CD14-positive monocyte (primary cell): Measurements from ENCODE around the gene NPFFR1. TPM values are rescaled to one million over a fixed set of nuclear protein-coding genes. Genes with fewer than 3 reads are reported as not detected.
"Not testable (repeated sequence)": the region's sequence is repeated elsewhere in the genome, so short reads cannot be mapped to it uniquely, and the experiment has no call there.

Source experiments
- DNase-seq, 3 donors: peaks; one replicate each; pipeline ENCODE4 v3.0.0-alpha.2; 2011 to 2022
- H2AFZ ChIP-seq: 2 replicates; pipeline ENCODE4 v1.6.0; 2012; ENCODE audit warnings: mild to moderate bottlenecking, low read depth, low read length, inconsistent platforms; ENCODE audit not compliant: insufficient read depth, poor library complexity, severe bottlenecking
- H3K27ac ChIP-seq, 2 donors: 1 replicate in 1 of 2; 2 replicates in 1 of 2; pipeline ENCODE4 v1.5.1; 2012 to 2013; ENCODE audit warnings: low read length in 2 of 2, control low read depth in 1 of 2, inconsistent platforms in 1 of 2, low read depth in 1 of 2, mild to moderate bottlenecking in 1 of 2
- H3K27me3 ChIP-seq, 2 donors: one replicate each; pipeline versions ENCODE4 v1.6.0 to v1.6.1; 2011 to 2013; ENCODE audit warnings: low read length in 2 of 2; ENCODE audit not compliant: control insufficient read depth in 2 of 2, insufficient read depth in 2 of 2
- H3K36me3 ChIP-seq, 2 donors: replicated peaks in 1 of 2; 1 replicate in 1 of 2; 2 replicates in 1 of 2; pipeline versions ENCODE4 v1.5.1 to v1.6.1; 2012 to 2013; ENCODE audit warnings: low read length in 2 of 2, control low read depth in 1 of 2, inconsistent platforms in 1 of 2, mild to moderate bottlenecking in 1 of 2; ENCODE audit not compliant: insufficient read depth in 2 of 2, control insufficient read depth in 1 of 2
- H3K4me1 ChIP-seq, 2 donors: 1 replicate in 1 of 2; 2 replicates in 1 of 2; pipeline versions ENCODE4 v1.5.1 to v1.6.1; 2012 to 2013; ENCODE audit warnings: low read length in 2 of 2, control low read depth in 1 of 2, inconsistent platforms in 1 of 2, mild to moderate bottlenecking in 1 of 2, moderate library complexity in 1 of 2; ENCODE audit not compliant: insufficient read depth in 2 of 2, control insufficient read depth in 1 of 2
- H3K4me2 ChIP-seq: replicated peaks from 2 replicates; pipeline ENCODE3; 2012; ENCODE audit warnings: low read length, moderate library complexity, mild to moderate bottlenecking; ENCODE audit not compliant: poor library complexity, severe bottlenecking; ENCODE audit errors: extremely low read depth
- H3K4me3 ChIP-seq, 3 experiments: fragments of 200-600 bp in 1 of 3; sonication (generic) in 1 of 3; replicated peaks in 1 of 3; 1 replicate in 2 of 3; 2 replicates in 1 of 3; pipeline ENCODE4 v1.5.1; 2011 to 2013; ENCODE audit warnings: low read length in 3 of 3, mild to moderate bottlenecking in 3 of 3, control low read depth in 2 of 3, low read depth in 2 of 3, inconsistent platforms in 1 of 3, moderate library complexity in 1 of 3
- H3K79me2 ChIP-seq: 2 replicates; pipeline ENCODE4 v1.6.0; 2012; ENCODE audit warnings: mild to moderate bottlenecking, control low read depth, inconsistent platforms, low read length, moderate library complexity; ENCODE audit not compliant: insufficient read depth
- H3K9ac ChIP-seq: 2 replicates; pipeline ENCODE4 v1.6.0; 2017; ENCODE audit warnings: low read length, mild to moderate bottlenecking; ENCODE audit not compliant: insufficient read depth, poor library complexity, severe bottlenecking
- H3K9me3 ChIP-seq, 2 donors: replicated peaks in 1 of 2; 1 replicate in 1 of 2; 2 replicates in 1 of 2; pipeline versions ENCODE4 v1.5.1 to v1.6.1; 2012 to 2013; ENCODE audit warnings: low read length in 2 of 2, control low read depth in 1 of 2; ENCODE audit not compliant: control insufficient read depth in 1 of 2, insufficient read depth in 1 of 2
- H4K20me1 ChIP-seq: 2 replicates; pipeline ENCODE4 v1.6.0; 2012; ENCODE audit warnings: mild to moderate bottlenecking, low read length, control low read depth, moderate library complexity; ENCODE audit not compliant: insufficient read depth
- H3K27ac Mint-ChIP-seq, 7 donors: one replicate each; pipeline ENCODE4 v1.8.0; 2020; ENCODE audit warnings: mild to moderate bottlenecking in 7 of 7, mixed read lengths in 7 of 7, moderate library complexity in 6 of 7, inconsistent platforms in 2 of 7
- H3K27me3 Mint-ChIP-seq, 3 donors: one replicate each; pipeline ENCODE4 v1.8.0; 2021 to 2022; ENCODE audit warnings: low read depth in 3 of 3, mild to moderate bottlenecking in 3 of 3, mixed read lengths in 3 of 3, moderate library complexity in 3 of 3, inconsistent platforms in 1 of 3
- H3K36me3 Mint-ChIP-seq, 2 donors: one replicate each; pipeline ENCODE4 v1.8.0; 2020; ENCODE audit warnings: mixed read lengths in 2 of 2, inconsistent platforms in 1 of 2, mild to moderate bottlenecking in 1 of 2
- H3K4me1 Mint-ChIP-seq: one replicate; pipeline ENCODE4 v1.8.0; 2020; ENCODE audit warnings: mild to moderate bottlenecking, mixed read lengths
- H3K4me3 Mint-ChIP-seq, 2 donors: one replicate each; pipeline ENCODE4 v1.8.0; 2020; ENCODE audit warnings: mild to moderate bottlenecking in 2 of 2, mixed read lengths in 2 of 2, moderate library complexity in 1 of 2
- H3K9me3 Mint-ChIP-seq, 7 donors: one replicate each; pipeline ENCODE4 v1.8.0; 2020 to 2022; ENCODE audit warnings: mixed read lengths in 7 of 7, mild to moderate bottlenecking in 6 of 7, moderate library complexity in 6 of 7, inconsistent platforms in 2 of 7
- WGBS: methylation state at CpG from one replicate; pipeline ENCODE4 v1.1.5; 2013; ENCODE audit warnings: missing lambda C conversion rate; ENCODE audit not compliant: insufficient coverage; 5-methylcytosine and 5-hydroxymethylcytosine counted together
- intact Hi-C, 2 donors: fragments of 100-400 bp; cut with micrococcal nuclease; formaldehyde crosslinking; loops; one replicate each; pipeline versions ENCODE4 v1.15.0 to v1.15.1; 2023
- polyA plus RNA-seq, 3 donors: library from polyadenylated mRNA; depleted of rRNA in 1 of 3; unstranded in 2 of 3; stranded (reverse) in 1 of 3; fragments of 300-500 nt in 2 of 3; fragments of >200 nt in 1 of 3; fragmentation: Illumina TruSeq in 2 of 3; gene quantifications; 1 replicate in 2 of 3; 2 replicates in 1 of 3; pipeline ENCODE4 v1.2.3, GENCODE V29; 2012 to 2021
- TF ChIP-seq, protein P1 (sequence below): fragments of 200-600 bp; IDR thresholded peaks from one replicate; pipeline ENCODE4 v1.8.0; 2022; ENCODE audit warnings: antibody characterized with exemption, mild to moderate bottlenecking

Gene NPFFR1
- polyA plus RNA-seq, 3 donors, result 0.03 TPM; not detected in 2

DNA sequence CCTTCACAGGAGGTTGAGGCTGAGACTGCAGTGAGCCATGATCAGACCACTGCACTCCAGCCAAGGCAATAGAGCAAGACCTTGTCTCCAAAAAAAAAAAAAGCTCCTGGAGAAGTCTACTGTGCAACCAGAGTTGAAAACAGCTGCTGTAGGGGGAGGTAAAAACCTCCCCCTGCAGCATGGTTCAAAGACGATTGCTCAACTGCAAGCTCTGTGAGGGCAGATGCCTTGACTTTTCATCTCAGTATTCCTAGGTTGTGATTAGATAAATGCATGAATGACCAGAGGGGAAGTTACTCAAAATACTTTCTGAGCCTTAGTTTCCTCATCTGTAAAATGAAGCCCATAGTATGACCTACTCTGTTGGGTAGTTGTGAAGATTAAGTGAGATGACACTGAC lies 25.6 kb downstream of the NPFFR1 start:
- TF ChIP-seq, protein P1, sequence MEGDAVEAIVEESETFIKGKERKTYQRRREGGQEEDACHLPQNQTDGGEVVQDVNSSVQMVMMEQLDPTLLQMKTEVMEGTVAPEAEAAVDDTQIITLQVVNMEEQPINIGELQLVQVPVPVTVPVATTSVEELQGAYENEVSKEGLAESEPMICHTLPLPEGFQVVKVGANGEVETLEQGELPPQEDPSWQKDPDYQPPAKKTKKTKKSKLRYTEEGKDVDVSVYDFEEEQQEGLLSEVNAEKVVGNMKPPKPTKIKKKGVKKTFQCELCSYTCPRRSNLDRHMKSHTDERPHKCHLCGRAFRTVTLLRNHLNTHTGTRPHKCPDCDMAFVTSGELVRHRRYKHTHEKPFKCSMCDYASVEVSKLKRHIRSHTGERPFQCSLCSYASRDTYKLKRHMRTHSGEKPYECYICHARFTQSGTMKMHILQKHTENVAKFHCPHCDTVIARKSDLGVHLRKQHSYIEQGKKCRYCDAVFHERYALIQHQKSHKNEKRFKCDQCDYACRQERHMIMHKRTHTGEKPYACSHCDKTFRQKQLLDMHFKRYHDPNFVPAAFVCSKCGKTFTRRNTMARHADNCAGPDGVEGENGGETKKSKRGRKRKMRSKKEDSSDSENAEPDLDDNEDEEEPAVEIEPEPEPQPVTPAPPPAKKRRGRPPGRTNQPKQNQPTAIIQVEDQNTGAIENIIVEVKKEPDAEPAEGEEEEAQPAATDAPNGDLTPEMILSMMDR, result no peak
- H3K4me3 ChIP-seq, result no peak overlapping the region
- no peak overlapping the region for H2AFZ ChIP-seq
- Mint-ChIP-seq H3K9me3 (peaks cover 13 to 26% (median 19%) of the 10 kb centered on the region in 7 donors), H3K27me3 (peaks cover 41 to 60% (median 50%) of the 10 kb centered on the region in 3 donors), H3K27ac (no peak overlapping the region), H3K4me1 (peaks cover 14% of the 10 kb centered on the region), H3K36me3 (peaks cover 7 to 12% of the 10 kb centered on the region in 2 donors), H3K4me3 (no peak overlapping the region)
- intact Hi-C loops, result no loop called here
- peaks cover 13 to 14% of the 10 kb centered on the region in 2 donors for H3K9me3 ChIP-seq
- no CpG with 5 or more reads among the region's 1 CpG for WGBS
- no peak overlapping the region for H3K4me2 ChIP-seq
- H4K20me1 ChIP-seq, result no peaks in the 10 kb centered on the region
- peaks cover 13 to 15% of the 10 kb centered on the region in 2 donors for H3K4me1 ChIP-seq
- no peak for DNase-seq
- no peaks in the 10 kb centered on the region for H3K36me3 ChIP-seq
- H3K27me3 ChIP-seq, result peaks cover 29 to 40% of the 10 kb centered on the region in 2 donors
- no peak overlapping the region for H3K9ac ChIP-seq
- no peak overlapping the region for H3K27ac ChIP-seq
- no peaks in the 10 kb centered on the region for H3K79me2 ChIP-seq

DNA sequence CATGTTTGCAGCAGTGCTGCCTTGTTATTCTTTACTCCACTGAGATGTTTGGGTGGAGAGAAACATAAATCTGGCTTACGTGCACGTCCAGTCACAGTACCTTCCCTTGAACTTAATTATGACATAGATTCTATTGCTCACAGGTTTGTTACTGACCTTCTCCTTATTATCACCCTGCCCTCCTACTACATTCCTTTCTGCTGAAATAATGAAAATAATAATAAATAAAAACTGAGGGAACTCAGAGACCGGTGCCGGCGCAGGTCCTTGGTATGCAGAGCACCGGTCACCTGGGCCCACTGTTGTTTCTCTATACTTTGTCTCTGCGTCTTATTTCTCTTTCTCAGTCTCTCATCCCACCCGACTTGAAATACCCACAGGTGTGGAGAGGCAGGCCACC lies 26.0 kb downstream of the NPFFR1 start:
- Mint-ChIP-seq H3K4me1 (peaks cover 14% of the 10 kb centered on the region), H3K9me3 (peaks cover 13 to 26% (median 19%) of the 10 kb centered on the region in 7 donors), H3K27me3 (peaks cover 45 to 64% (median 53%) of the 10 kb centered on the region in 3 donors), H3K36me3 (peaks cover 7 to 12% of the 10 kb centered on the region in 2 donors)
- H3K27ac Mint-ChIP-seq, H3K4me2 ChIP-seq, H4K20me1 ChIP-seq, H3K27ac ChIP-seq, H3K36me3 ChIP-seq, H2AFZ ChIP-seq, DNase-seq, H3K4me3 ChIP-seq, H3K79me2 ChIP-seq, intact Hi-C loops, H3K9ac ChIP-seq, H3K4me3 Mint-ChIP-seq: not testable (repeated sequence)
- H3K4me1 ChIP-seq, result peaks cover 13 to 15% of the 10 kb centered on the region in 2 donors
- H3K27me3 ChIP-seq, result peaks cover 32 to 44% of the 10 kb centered on the region in 2 donors
- no CpG with 5 or more reads among the region's 8 CpGs for WGBS
- H3K9me3 ChIP-seq, result peaks cover 13 to 14% of the 10 kb centered on the region in 2 donors
